HEK293 (cell line): ENCODE results near the gene LRP8.
A peak's percentile ranks its signal among the peaks of the same experiment; 100 is the strongest.

Source experiments
- CTCF ChIA-PET: fragments of 350-600 bp; formaldehyde crosslinking; extraction: SDS; loops from one replicate; lab custom pipeline; 2021; ENCODE audit warnings: antibody characterized with exemption; lab: Yijun Ruan, JAX
- POLR2A ChIA-PET: fragments of 300-600 bp; formaldehyde crosslinking; extraction: SDS; loops from one replicate; lab custom pipeline; 2020; ENCODE audit warnings: antibody characterized with exemption, inconsistent platforms; lab: Yijun Ruan, JAX
- H3K27ac ChIP-seq: fragments of 200-500 bp; sonication (Bioruptor generic); 2 replicates; pipeline ENCODE4 v1.5.1; 2014; ENCODE audit warnings: low read depth, low read length, control low read depth, inconsistent platforms; ENCODE audit errors: extremely low read depth
- H3K36me3 ChIP-seq, 2 experiments: fragments of 200-500 bp in 1 of 2; sonication (Bioruptor generic) in 1 of 2; 1 replicate in 1 of 2; 2 replicates in 1 of 2; pipeline ENCODE4 v1.5.1; 2014 to 2017; ENCODE audit warnings: inconsistent platforms in 2 of 2, low read length in 2 of 2; ENCODE audit not compliant: control insufficient read depth in 2 of 2, insufficient read depth in 1 of 2
- H3K4me1 ChIP-seq: fragments of 200-500 bp; sonication (Bioruptor generic); 2 replicates; pipeline ENCODE4 v1.5.1; 2014; ENCODE audit warnings: mild to moderate bottlenecking, low read length, inconsistent platforms; ENCODE audit not compliant: control insufficient read depth, insufficient read depth
- H3K4me3 ChIP-seq: 2 replicates; pipeline ENCODE4 v1.5.1; 2011; ENCODE audit warnings: low read depth, mild to moderate bottlenecking, control low read depth, low read length, moderate library complexity
- H3K9me3 ChIP-seq: fragments of 200-500 bp; sonication (Bioruptor generic); 2 replicates; pipeline ENCODE4 v1.5.1; 2014; ENCODE audit warnings: low read depth, low read length, inconsistent platforms; ENCODE audit not compliant: control insufficient read depth, insufficient read depth
- AEBP2 ChIP-seq: fragments of 450-650 bp; formaldehyde crosslinking; IDR thresholded peaks from 2 replicates; pipeline ENCODE4 v1.5.1; 2016; ENCODE audit warnings: missing biosample characterization, missing genetic modification characterization, borderline replicate concordance
- EGR2 ChIP-seq: fragments of 450-650 bp; formaldehyde crosslinking; IDR thresholded peaks from 2 replicates; pipeline ENCODE4 v1.5.1; 2016; ENCODE audit warnings: low read depth, missing biosample characterization, missing genetic modification characterization
- KLF16 ChIP-seq: fragments of 450-650 bp; formaldehyde crosslinking; IDR thresholded peaks from 2 replicates; pipeline ENCODE4 v1.5.1; 2017; ENCODE audit warnings: missing biosample characterization, missing genetic modification characterization
- PRDM10 ChIP-seq: fragments of 450-650 bp; formaldehyde crosslinking; IDR thresholded peaks from 2 replicates; pipeline ENCODE4 v1.5.1; 2016; ENCODE audit warnings: missing biosample characterization, missing genetic modification characterization
- SCRT2 ChIP-seq: fragments of 450-650 bp; formaldehyde crosslinking; IDR thresholded peaks from 2 replicates; pipeline ENCODE4 v1.5.1; 2016; ENCODE audit warnings: missing biosample characterization, missing genetic modification characterization
- SETDB1 ChIP-seq: IDR thresholded peaks from one replicate; pipeline ENCODE4 v1.6.1; 2017; ENCODE audit warnings: mild to moderate bottlenecking, low read length, moderate library complexity, mixed read lengths; ENCODE audit not compliant: insufficient read length
- TCF7L2 ChIP-seq: IDR thresholded peaks from 2 replicates; pipeline ENCODE4 v1.6.1; 2011; ENCODE audit warnings: low read depth, mild to moderate bottlenecking, inconsistent platforms, low read length, moderate library complexity, borderline replicate concordance
- ZFHX2 ChIP-seq: fragments of 450-650 bp; formaldehyde crosslinking; conservative IDR thresholded peaks from 2 replicates; pipeline ENCODE4 v1.5.1; 2016; ENCODE audit warnings: missing biosample characterization, missing genetic modification characterization
- ZNF133 ChIP-seq: fragments of 450-650 bp; formaldehyde crosslinking; IDR thresholded peaks from 2 replicates; pipeline ENCODE4 v1.5.1; 2016; ENCODE audit warnings: missing biosample characterization, missing genetic modification characterization
- ZNF18 ChIP-seq: fragments of 450-650 bp; formaldehyde crosslinking; IDR thresholded peaks from 2 replicates; pipeline ENCODE4 v1.5.1; 2016; ENCODE audit warnings: missing biosample characterization, missing genetic modification characterization
- ZNF239 ChIP-seq: fragments of 450-650 bp; formaldehyde crosslinking; IDR thresholded peaks from 2 replicates; pipeline ENCODE4 v1.5.1; 2016; ENCODE audit warnings: missing biosample characterization, missing genetic modification characterization
- ZNF274 ChIP-seq, 2 experiments: fragments of 200-500 bp in 1 of 2; fragments of 450-650 bp in 1 of 2; sonication (Bioruptor generic) in 1 of 2; formaldehyde crosslinking in 1 of 2; IDR thresholded peaks; 2 replicates each; pipeline versions ENCODE4 v1.5.1 to v1.6.1; 2014 to 2016; ENCODE audit warnings: borderline replicate concordance in 1 of 2, inconsistent platforms in 1 of 2, low read length in 1 of 2, missing biosample characterization in 1 of 2, missing genetic modification characterization in 1 of 2
- ZNF280D ChIP-seq: fragments of 450-650 bp; formaldehyde crosslinking; IDR thresholded peaks from 2 replicates; pipeline ENCODE4 v1.5.1; 2016; ENCODE audit warnings: missing biosample characterization, missing genetic modification characterization
- ZNF426 ChIP-seq: fragments of 450-650 bp; formaldehyde crosslinking; IDR thresholded peaks from 2 replicates; pipeline ENCODE4 v1.5.1; 2017; ENCODE audit warnings: missing biosample characterization, missing genetic modification characterization, mild to moderate bottlenecking, inconsistent platforms, moderate library complexity
- ZNF501 ChIP-seq: fragments of 450-650 bp; formaldehyde crosslinking; IDR thresholded peaks from 2 replicates; pipeline ENCODE4 v1.5.1; 2016; ENCODE audit warnings: missing biosample characterization, missing genetic modification characterization
- ZNF629 ChIP-seq: fragments of 450-650 bp; formaldehyde crosslinking; IDR thresholded peaks from 2 replicates; pipeline ENCODE4 v1.5.1; 2017; ENCODE audit warnings: missing biosample characterization, missing genetic modification characterization
- ZNF707 ChIP-seq: fragments of 450-650 bp; formaldehyde crosslinking; IDR thresholded peaks from 2 replicates; pipeline ENCODE4 v1.5.1; 2016; ENCODE audit warnings: missing biosample characterization, missing genetic modification characterization
- ZNF792 ChIP-seq: fragments of 450-650 bp; formaldehyde crosslinking; IDR thresholded peaks from 2 replicates; pipeline ENCODE4 v1.5.1; 2016; ENCODE audit warnings: missing biosample characterization, missing genetic modification characterization

The LRP8 gene

GRCh38 chr1:53295295-53295694 lies 32.6 kb downstream of the LRP8 start:
- CTCF ChIA-PET: interaction anchor here (1.3 kb wide), 1 partner anchor 18 kb away, joined by 3 read pairs; no protein-coding TSS in a partner anchor
- Histone ChIP-seq H3K27ac (no peak overlapping the region), H3K4me1 (no peaks in the 10 kb centered on the region), H3K9me3 (no peaks in the 10 kb centered on the region), H3K4me3 (no peak overlapping the region), H3K36me3 (no peaks in the 10 kb centered on the region)
- POLR2A ChIA-PET: interaction anchor here (0.9 kb wide), 1 partner anchor 9 kb away, joined by 5 read pairs; no protein-coding TSS in a partner anchor
- TF ChIP-seq ZNF274 (IDR thresholded peaks at IDR 0.05; ENCODE audit: low read length): no peak
- no peak for TF ChIP-seq ZNF274 (tag by site-specific recombination; IDR thresholded peaks at IDR 0.05; ENCODE audit: borderline replicate concordance)
- TF ChIP-seq SCRT2: no peak
- no peak for TF ChIP-seq ZNF501
- TF ChIP-seq ZNF707 (tag by site-specific recombination): no peak

- Histone ChIP-seq H3K27ac (no peak overlapping the region), H3K9me3 (no peaks in the 10 kb centered on the region), H3K4me3 (no peak overlapping the region), H3K4me1 (no peaks in the 10 kb centered on the region), H3K36me3 (peaks cover 0 to 3% of the 10 kb centered on the region in 2 experiments; a peak in 1 of 3 replicates)
- POLR2A ChIA-PET: interaction anchor here (0.9 kb wide), 1 partner anchor 8 kb away, joined by 5 read pairs; no protein-coding TSS in a partner anchor
- CTCF ChIA-PET: interaction anchor here (1.1 kb wide), 1 partner anchor 99 kb away, joined by 4 read pairs; no protein-coding TSS in a partner anchor
- no peak for TF ChIP-seq ZNF133 (tag by site-specific recombination)
- TF ChIP-seq ZFHX2: peak; percentile 83
- peak; percentile 79 for TF ChIP-seq EGR2 (tag by site-specific recombination)
Observed at GRCh38 chr1:53294567-53294966, 33.3 kb downstream of the LRP8 start.

GRCh38 chr1:53294061-53294460 lies 33.8 kb downstream of the LRP8 start:
- TF ChIP-seq KLF16 (tag by site-specific recombination): no peak
- no peak for TF ChIP-seq ZNF426 (tag by site-specific recombination)
- TF ChIP-seq ZNF629 (tag by site-specific recombination): no peak
- TF ChIP-seq ZNF239 (tag by site-specific recombination): no peak
- TF ChIP-seq ZNF792 (tag by site-specific recombination): no peak
- no peak for TF ChIP-seq SETDB1
- no peak for TF ChIP-seq AEBP2 (tag by site-specific recombination)
- Histone ChIP-seq H3K36me3 (peaks cover 0 to 8% of the 10 kb centered on the region in 2 experiments; a peak in 1 of 3 replicates), H3K4me1 (no peaks in the 10 kb centered on the region), H3K9me3 (no peaks in the 10 kb centered on the region), H3K27ac (no peak overlapping the region), H3K4me3 (no peak overlapping the region)
- CTCF ChIA-PET: interaction anchor here (1.1 kb wide), 1 partner anchor 99 kb away, joined by 4 read pairs; no protein-coding TSS in a partner anchor
- POLR2A ChIA-PET: no interaction called here

GRCh38 chr1:53293123-53293522 lies 34.7 kb downstream of the LRP8 start:
- no peaks in the 10 kb centered on the region for H3K4me1 ChIP-seq
- ChIA-PET CTCF (interaction anchor here (7.5 kb wide), 1 partner anchor 15 kb away, joined by 56 read pairs; no protein-coding TSS in a partner anchor), POLR2A (no interaction called here)
- H3K9me3 ChIP-seq: no peaks in the 10 kb centered on the region
- H3K4me3 ChIP-seq: no peak overlapping the region
- H3K27ac ChIP-seq: no peak overlapping the region
- peaks cover 0 to 9% of the 10 kb centered on the region in 2 experiments; a peak in 1 of 3 replicates for H3K36me3 ChIP-seq
- no peak for TF ChIP-seq TCF7L2
- TF ChIP-seq PRDM10 (tag by site-specific recombination): no peak
- TF ChIP-seq ZNF280D (tag by site-specific recombination): no peak
- TF ChIP-seq ZNF18 (tag by site-specific recombination): no peak
